Fibroblast of pulmonary artery (primary cell): ENCODE data around the gene PRSS37.

Source experiments
- DNase-seq: peaks from one replicate; pipeline ENCODE4 v3.0.0-alpha.2; 2010; ENCODE audit warnings: low read depth
- H3K4me3 ChIP-seq: replicated peaks from 2 replicates; pipeline ENCODE4 v1.5.1; 2011; ENCODE audit warnings: low read depth, mild to moderate bottlenecking, control low read depth, low read length, moderate library complexity
- CTCF ChIP-seq: IDR thresholded peaks from 2 replicates; pipeline ENCODE4 v1.5.1; 2011; ENCODE audit warnings: mild to moderate bottlenecking, control low read depth, low read length, inconsistent platforms; ENCODE audit errors: missing control alignments

Gene PRSS37

GRCh38 chr7:141789917-141790316 lies 51.4 kb downstream of the PRSS37 start, which contains the start of gene TAS2R5:
TAS2R5 (plus strand) TSS chr7:141790217; CDS start chr7:141790362, 145 bp downstream.
- H3K4me3 ChIP-seq, result no peak within 1 kb of the TSS
- TF ChIP-seq CTCF, result no peak

GRCh38 chr7:141788296-141788695 lies 53.0 kb downstream of the PRSS37 start:
- no peak for DNase-seq
- no peak overlapping the region for H3K4me3 ChIP-seq
- no peak for TF ChIP-seq CTCF

More at GRCh38 chr7:141789917-141790316, 51.4 kb downstream of the PRSS37 start, which contains the start of gene TAS2R5:
- no peak for DNase-seq
